Dendritic cell treated with granulocyte-macrophage colony-stimulating factor and Interleukin-4, amounts not matched to agents 40 ng/mL and 50 ng/mL, for 4 days (primary cell): ENCODE measurements around the gene SLC22A9.
"Not testable (repeated sequence)": the region's sequence is repeated elsewhere in the genome, so short reads cannot be mapped to it uniquely, and the experiment has no call there.

ENCODE experiments used
- H3K27ac Mint-ChIP-seq: one replicate; pipeline ENCODE4 v1.8.0; 2022; ENCODE audit warnings: mild to moderate bottlenecking, mixed read lengths
- H3K27me3 Mint-ChIP-seq: one replicate; pipeline ENCODE4 v1.8.0; 2022; ENCODE audit warnings: mild to moderate bottlenecking, mixed read lengths
- H3K36me3 Mint-ChIP-seq: one replicate; pipeline ENCODE4 v1.8.0; 2022; ENCODE audit warnings: low read depth, mixed read lengths
- H3K4me1 Mint-ChIP-seq: one replicate; pipeline ENCODE4 v1.8.0; 2022; ENCODE audit warnings: low read depth, mixed read lengths
- H3K4me3 Mint-ChIP-seq: one replicate; pipeline ENCODE4 v1.8.0; 2022; ENCODE audit warnings: mild to moderate bottlenecking, moderate library complexity, mixed read lengths
- H3K9me3 Mint-ChIP-seq: one replicate; pipeline ENCODE4 v1.8.0; 2022; ENCODE audit warnings: mixed read lengths
- intact Hi-C: fragments of 100-400 bp; cut with micrococcal nuclease; formaldehyde crosslinking; loops from one replicate; pipeline ENCODE4 v1.15.0; 2022

SLC22A9 gene

DNA sequence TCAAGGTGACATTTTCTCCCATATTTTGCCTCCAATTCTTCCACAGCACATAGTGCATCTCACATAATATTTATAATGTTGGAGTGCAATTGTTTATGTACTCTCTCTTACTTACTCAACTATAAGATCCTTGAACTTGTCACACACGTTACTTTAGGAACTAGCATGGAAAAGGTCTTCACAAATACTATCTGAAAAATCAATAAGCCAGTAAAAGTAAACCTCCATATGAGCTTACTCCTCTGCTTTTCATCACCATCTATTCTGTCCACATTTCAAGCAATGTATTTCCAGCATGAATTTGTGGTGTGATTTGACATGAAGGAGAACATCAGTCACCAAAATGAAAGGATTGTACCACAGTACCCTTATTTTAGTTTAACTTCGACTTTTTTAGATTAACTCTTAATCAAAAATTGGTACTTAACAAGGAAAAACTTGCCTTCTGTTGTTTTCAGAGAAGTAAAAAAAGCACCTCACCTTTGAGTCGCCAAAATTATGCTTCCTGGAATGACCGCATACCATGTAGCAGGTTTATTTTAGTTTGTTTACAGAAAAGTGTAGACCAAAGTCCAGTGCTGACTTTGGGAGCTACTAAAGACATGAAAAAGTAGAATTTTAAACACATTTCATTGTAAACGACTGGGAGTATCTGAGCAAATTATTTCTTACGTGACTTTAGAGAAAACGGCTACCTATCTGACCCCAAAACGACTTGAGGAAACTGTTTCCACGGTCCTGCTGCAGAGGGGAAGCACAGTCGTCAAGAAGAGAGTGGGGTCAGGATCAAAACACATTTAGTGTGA lies at the start of gene SLC22A9:
Gene SLC22A9, plus strand, starts transcription at position 621 of the 806 bp plus-strand sequence. CDS start 272 bp downstream, outside the sequence.
- no peaks in the 10 kb centered on the region for H3K4me1 Mint-ChIP-seq
- peaks cover 25% of the 10 kb centered on the region for H3K27me3 Mint-ChIP-seq
- H3K4me3 Mint-ChIP-seq: no peak within 1 kb of the TSS
- intact Hi-C loops: no loop called here
- no peaks in the 10 kb centered on the region for H3K36me3 Mint-ChIP-seq
- no peak within 1 kb of the TSS for H3K27ac Mint-ChIP-seq
- H3K9me3 Mint-ChIP-seq: no peaks in the 10 kb centered on the region

DNA sequence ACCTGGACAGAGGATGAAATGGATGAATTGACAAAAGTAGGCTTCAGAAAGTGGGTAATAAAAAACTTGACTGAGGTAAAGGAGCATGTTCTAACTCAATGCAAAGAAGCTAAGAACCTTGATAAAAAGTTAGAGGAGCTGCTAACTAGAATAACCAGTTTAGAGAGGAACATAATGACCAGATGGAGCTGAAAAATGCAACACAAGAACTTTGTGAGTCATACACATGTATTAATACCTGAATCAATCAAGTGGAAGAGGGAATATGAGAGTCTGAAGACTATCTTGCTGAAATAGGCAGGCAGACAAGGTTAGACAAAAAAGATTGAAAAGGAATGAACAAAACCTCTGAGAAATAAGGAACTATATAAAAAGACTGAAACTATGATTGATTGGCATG lies 47.9 kb upstream of the SLC22A9 start:
- H3K4me3 Mint-ChIP-seq: no peak overlapping the region
- intact Hi-C loops: no loop called here
- no peaks in the 10 kb centered on the region for H3K36me3 Mint-ChIP-seq

DNA sequence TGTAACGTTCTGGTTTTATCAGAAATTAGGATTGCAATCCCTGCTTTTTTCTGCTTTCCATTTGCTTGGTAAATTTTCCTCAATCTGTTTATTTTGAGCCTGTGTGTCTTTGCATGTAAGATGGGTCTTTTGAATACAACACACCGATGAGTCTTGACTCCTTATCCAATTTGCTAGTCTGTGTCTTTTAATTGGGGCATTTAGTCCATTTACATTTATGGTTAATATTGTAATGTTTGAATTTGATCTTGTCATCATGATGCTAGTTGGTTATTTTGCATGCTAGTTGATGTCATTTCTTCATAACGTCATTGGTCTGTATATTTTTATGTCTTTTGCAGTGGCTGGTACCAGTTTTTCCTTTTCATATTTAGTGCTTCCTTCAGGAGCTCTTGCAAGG lies 34.5 kb upstream of the SLC22A9 start:
- intact Hi-C loops, H3K4me1 Mint-ChIP-seq, H3K27ac Mint-ChIP-seq, H3K36me3 Mint-ChIP-seq, H3K27me3 Mint-ChIP-seq, H3K4me3 Mint-ChIP-seq: not testable (repeated sequence)
- H3K9me3 Mint-ChIP-seq: peaks cover 17% of the 10 kb centered on the region

More for the DNA sequence above, 47.9 kb upstream of the SLC22A9 start:
- H3K27me3 Mint-ChIP-seq: peaks cover 5% of the 10 kb centered on the region
- no peak overlapping the region for H3K27ac Mint-ChIP-seq
- peaks cover 24% of the 10 kb centered on the region for H3K9me3 Mint-ChIP-seq
- H3K4me1 Mint-ChIP-seq: no peaks in the 10 kb centered on the region

- no peaks in the 10 kb centered on the region for H3K36me3 Mint-ChIP-seq
- no peak overlapping the region for H3K27ac Mint-ChIP-seq
- H3K9me3 Mint-ChIP-seq: peaks cover 17% of the 10 kb centered on the region
- peaks cover 1% of the 10 kb centered on the region for H3K27me3 Mint-ChIP-seq
- no peaks in the 10 kb centered on the region for H3K4me1 Mint-ChIP-seq
- intact Hi-C loops: no loop called here
- no peak overlapping the region for H3K4me3 Mint-ChIP-seq
Observed at GRCh38 chr11:63337070-63337469, 32.5 kb upstream of the SLC22A9 start.

DNA sequence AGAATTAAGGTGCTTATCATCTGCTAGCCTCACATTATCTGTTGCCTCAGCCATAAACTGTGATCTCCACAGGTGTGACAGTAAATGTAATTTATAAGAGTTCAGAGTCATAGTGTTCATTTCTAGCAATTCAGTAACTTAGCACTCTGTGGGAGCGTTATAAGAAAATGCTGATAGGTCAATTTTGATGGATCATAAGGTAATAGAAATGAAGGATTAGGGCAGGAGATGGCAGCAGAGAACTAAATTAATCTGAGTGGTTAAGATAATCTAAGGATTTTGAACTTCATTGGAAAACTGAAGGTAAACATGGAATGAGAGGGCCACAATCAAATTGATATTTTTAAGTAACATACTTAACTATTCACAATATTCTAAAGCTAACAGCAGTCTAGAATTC lies 26.5 kb upstream of the SLC22A9 start:
- Mint-ChIP-seq H3K4me1 (no peaks in the 10 kb centered on the region), H3K27ac (no peak overlapping the region), H3K4me3 (no peak overlapping the region), H3K9me3 (no peaks in the 10 kb centered on the region), H3K27me3 (no peaks in the 10 kb centered on the region), H3K36me3 (no peaks in the 10 kb centered on the region)
- intact Hi-C loops: no loop called here

DNA sequence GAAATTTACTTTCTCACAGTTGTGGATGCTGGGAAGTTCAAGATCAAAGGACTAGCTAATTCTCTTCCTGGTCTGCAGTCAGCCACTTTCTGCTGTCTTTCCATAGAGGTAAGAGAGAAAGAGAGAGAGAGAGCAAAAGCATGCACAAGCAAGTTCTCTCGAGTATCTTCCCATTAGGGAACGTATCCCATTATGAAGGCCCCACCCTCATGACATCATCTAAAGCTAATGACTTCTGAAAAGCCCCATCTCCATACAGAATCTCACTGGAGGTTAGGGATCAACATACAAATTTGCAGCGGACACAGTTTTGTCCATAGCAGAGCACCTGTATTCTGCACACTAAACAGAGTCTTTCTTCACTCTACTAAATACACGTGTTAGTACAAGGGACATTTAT lies 17.4 kb upstream of the SLC22A9 start:
- Mint-ChIP-seq H3K4me1 (no peaks in the 10 kb centered on the region), H3K9me3 (no peaks in the 10 kb centered on the region), H3K27me3 (peaks cover 15% of the 10 kb centered on the region), H3K4me3 (no peak overlapping the region), H3K27ac (no peak overlapping the region), H3K36me3 (no peaks in the 10 kb centered on the region)
- intact Hi-C loops: no loop called here

DNA sequence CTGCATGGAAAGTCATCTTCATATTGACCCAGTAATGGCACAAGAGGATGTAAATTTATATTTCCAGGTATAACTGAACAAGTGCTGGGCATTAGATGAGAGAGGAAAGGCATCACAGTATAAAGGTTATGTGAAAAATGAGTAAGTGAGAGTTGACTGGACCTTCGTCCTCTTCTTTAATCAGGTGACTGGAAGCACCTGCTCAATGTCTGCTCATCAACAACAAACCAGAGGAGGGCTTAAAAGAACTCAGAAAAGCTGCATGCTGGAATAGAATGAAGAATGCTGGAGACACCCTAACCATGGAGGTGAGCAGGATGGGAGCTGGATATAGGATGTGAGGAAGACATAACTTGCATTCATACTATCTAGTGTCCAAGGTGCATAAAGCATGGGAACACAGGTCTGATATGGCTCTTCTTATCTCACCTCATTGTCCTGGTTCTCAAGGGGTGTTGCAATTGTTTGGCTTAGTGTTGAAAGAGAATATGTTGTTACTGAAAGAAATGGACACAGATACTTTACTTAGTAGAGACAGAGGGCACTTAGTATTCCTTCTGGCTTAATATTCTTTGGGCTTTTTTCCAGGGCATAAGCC lies 7.3 kb upstream of the SLC22A9 start:
- no peak overlapping the region for H3K4me3 Mint-ChIP-seq
- no peaks in the 10 kb centered on the region for H3K4me1 Mint-ChIP-seq
- peaks cover 22% of the 10 kb centered on the region for H3K27me3 Mint-ChIP-seq
- no peak overlapping the region for H3K27ac Mint-ChIP-seq
- peaks cover 14% of the 10 kb centered on the region for H3K9me3 Mint-ChIP-seq
- intact Hi-C loops: no loop called here
- no peaks in the 10 kb centered on the region for H3K36me3 Mint-ChIP-seq

DNA sequence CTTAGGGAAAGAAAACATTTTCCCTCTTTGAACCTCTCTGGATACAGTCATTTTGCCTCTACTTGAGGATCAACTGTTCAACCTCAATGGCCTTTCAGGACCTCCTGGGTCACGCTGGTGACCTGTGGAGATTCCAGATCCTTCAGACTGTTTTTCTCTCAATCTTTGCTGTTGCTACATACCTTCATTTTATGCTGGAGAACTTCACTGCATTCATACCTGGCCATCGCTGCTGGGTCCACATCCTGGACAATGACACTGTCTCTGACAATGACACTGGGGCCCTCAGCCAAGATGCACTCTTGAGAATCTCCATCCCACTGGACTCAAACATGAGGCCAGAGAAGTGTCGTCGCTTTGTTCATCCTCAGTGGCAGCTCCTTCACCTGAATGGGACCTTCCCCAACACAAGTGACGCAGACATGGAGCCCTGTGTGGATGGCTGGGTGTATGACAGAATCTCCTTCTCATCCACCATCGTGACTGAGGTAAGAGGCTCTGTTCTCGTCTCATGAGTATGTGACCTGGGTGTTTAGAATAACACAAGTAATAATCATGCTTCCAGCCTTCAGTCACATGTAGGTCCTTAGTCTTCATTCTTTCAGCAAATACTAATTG lies 495 bp downstream of the SLC22A9 start:
- intact Hi-C loops: no loop called here
- H3K9me3 Mint-ChIP-seq: no peaks in the 10 kb centered on the region
- H3K4me1 Mint-ChIP-seq: peaks cover 1% of the 10 kb centered on the region
- H3K4me3 Mint-ChIP-seq: no peak overlapping the region
- H3K27me3 Mint-ChIP-seq: peaks cover 21% of the 10 kb centered on the region
- H3K27ac Mint-ChIP-seq: no peak overlapping the region
- H3K36me3 Mint-ChIP-seq: no peaks in the 10 kb centered on the region

DNA sequence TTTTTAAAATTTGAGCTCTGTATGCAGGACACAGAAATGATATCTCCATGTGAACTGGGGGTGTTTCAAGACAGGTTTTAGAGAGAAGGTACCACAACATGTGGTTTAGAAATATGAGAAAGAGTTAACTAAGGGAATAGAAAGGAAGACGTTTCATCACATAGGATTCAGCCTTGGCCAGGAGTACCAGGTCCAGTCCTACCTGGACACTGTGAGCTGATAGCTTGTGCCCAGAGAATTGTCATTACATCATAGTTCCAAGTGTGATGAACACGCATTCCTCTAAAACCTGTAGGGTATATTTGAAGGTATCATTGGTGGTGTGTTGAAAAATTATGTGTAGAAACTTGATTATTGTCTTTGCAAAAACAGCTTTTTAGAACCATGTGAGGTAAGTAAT lies 1.8 kb downstream of the SLC22A9 start:
- Mint-ChIP-seq H3K27ac (no peak overlapping the region), H3K9me3 (no peaks in the 10 kb centered on the region), H3K4me3 (no peak overlapping the region), H3K27me3 (peaks cover 16% of the 10 kb centered on the region), H3K36me3 (no peaks in the 10 kb centered on the region), H3K4me1 (peaks cover 9% of the 10 kb centered on the region)
- intact Hi-C loops: no loop called here

GRCh38 chr11:63375434-63375833 lies 5.8 kb downstream of the SLC22A9 start:
- Mint-ChIP-seq H3K27me3 (peaks cover 26% of the 10 kb centered on the region), H3K9me3 (no peaks in the 10 kb centered on the region), H3K4me3 (no peak overlapping the region), H3K36me3 (no peaks in the 10 kb centered on the region), H3K27ac (no peak overlapping the region), H3K4me1 (peaks cover 9% of the 10 kb centered on the region)
- intact Hi-C loops: no loop called here

DNA sequence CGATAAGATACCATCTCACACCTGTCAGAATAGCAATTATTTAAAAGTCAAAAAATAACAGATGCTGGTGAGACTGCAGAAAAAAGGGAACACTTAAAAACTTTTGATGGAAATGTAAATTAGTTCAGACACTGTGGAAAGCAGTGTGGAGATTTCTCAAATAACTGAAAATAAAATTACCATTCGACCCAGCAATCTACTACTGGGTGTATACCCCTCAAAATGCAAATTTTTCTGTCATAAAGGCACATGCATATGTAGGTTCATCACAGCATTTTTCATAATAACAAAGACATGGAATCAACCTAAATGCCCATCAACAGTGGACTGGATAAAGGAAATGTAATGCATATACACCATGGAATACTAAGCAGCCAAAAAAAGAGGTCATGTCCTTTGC lies 10.5 kb downstream of the SLC22A9 start:
- H3K9me3 Mint-ChIP-seq: no peaks in the 10 kb centered on the region
- H3K4me3 Mint-ChIP-seq: no peak overlapping the region
- no peaks in the 10 kb centered on the region for H3K36me3 Mint-ChIP-seq
- peaks cover 7% of the 10 kb centered on the region for H3K4me1 Mint-ChIP-seq
- intact Hi-C loops: no loop called here
- H3K27me3 Mint-ChIP-seq: peaks cover 32% of the 10 kb centered on the region
- H3K27ac Mint-ChIP-seq: no peak overlapping the region

DNA sequence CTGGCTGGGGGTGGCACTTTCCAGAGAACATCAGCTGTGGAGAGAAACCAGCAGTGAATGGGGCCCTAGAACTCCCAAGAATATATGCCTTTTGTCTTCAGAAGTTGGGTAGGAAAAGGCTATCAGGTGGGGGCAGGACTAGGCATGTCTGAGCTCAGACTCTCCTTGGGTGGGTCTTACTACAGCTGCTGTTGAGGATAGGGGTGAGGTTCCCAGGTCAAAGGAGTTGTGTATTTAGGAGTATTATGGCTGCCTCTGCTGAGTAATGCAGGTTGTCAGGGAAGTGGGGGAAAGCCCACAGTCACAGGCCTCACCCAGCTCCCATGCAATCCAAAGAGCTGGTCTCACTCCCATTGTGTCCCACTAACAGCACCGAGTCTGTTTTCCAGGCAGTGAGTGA lies 26.1 kb downstream of the SLC22A9 start:
- no peaks in the 10 kb centered on the region for H3K9me3 Mint-ChIP-seq
- no peak overlapping the region for H3K27ac Mint-ChIP-seq
- H3K36me3 Mint-ChIP-seq: no peaks in the 10 kb centered on the region
- intact Hi-C loops: no loop called here
- H3K4me3 Mint-ChIP-seq: no peak overlapping the region
- peaks cover 38% of the 10 kb centered on the region for H3K27me3 Mint-ChIP-seq
- no peaks in the 10 kb centered on the region for H3K4me1 Mint-ChIP-seq

- intact Hi-C loops: no loop called here
- no peaks in the 10 kb centered on the region for H3K4me1 Mint-ChIP-seq
- no peak overlapping the region for H3K4me3 Mint-ChIP-seq
- H3K9me3 Mint-ChIP-seq: no peaks in the 10 kb centered on the region
- peaks cover 20% of the 10 kb centered on the region for H3K27me3 Mint-ChIP-seq
- H3K27ac Mint-ChIP-seq: no peak overlapping the region
- no peaks in the 10 kb centered on the region for H3K36me3 Mint-ChIP-seq
Observed at GRCh38 chr11:63404161-63404935, 34.8 kb downstream of the SLC22A9 start.

- Mint-ChIP-seq H3K4me3 (no peak overlapping the region), H3K9me3 (no peaks in the 10 kb centered on the region), H3K4me1 (no peaks in the 10 kb centered on the region), H3K36me3 (no peaks in the 10 kb centered on the region), H3K27me3 (peaks cover 17% of the 10 kb centered on the region), H3K27ac (no peak overlapping the region)
- intact Hi-C loops: no loop called here
Observed at GRCh38 chr11:63405114-63405513, 35.5 kb downstream of the SLC22A9 start.
